Right ventricle myocardium inferior (tissue), 1 donor: ENCODE data around the gene FRMD3. TPM values are rescaled to one million over a fixed set of nuclear protein-coding genes. Genes with fewer than 3 reads are reported as not detected.
"Not testable (repeated sequence)": the region's sequence is repeated elsewhere in the genome, so short reads cannot be mapped to it uniquely, and the experiment has no call there.

ENCODE experiments used
- ATAC-seq: fragments of 200-7000 bp; cut with Tn5 transposase; one replicate; pipeline ENCODE4 v1.9.1; 2020; ENCODE audit warnings: mild to moderate bottlenecking, moderate library complexity
- DNase-seq: peaks from one replicate; pipeline ENCODE4 v3.0.0; 2021; ENCODE audit errors: missing footprints
- intact Hi-C: fragments of 100-400 bp; cut with DNase I; formaldehyde crosslinking; loops from one replicate; pipeline ENCODE4 v1.11.0; 2022
- total RNA-seq: library from RNA; stranded (reverse); fragmentation: NEBNext Ultra II Directional; extraction: Animal tissue kit (Norgen Biotek cat#: 25700); gene quantifications from one replicate; pipeline ENCODE4 v1.2.1, GENCODE V29; 2021
- donor health status: DM: no; HTN: yes; CAD: no; lungs with severe emphysema.

The FRMD3 gene
- total RNA-seq, 1 donor from 2014 or later: 98.9 TPM

DNA sequence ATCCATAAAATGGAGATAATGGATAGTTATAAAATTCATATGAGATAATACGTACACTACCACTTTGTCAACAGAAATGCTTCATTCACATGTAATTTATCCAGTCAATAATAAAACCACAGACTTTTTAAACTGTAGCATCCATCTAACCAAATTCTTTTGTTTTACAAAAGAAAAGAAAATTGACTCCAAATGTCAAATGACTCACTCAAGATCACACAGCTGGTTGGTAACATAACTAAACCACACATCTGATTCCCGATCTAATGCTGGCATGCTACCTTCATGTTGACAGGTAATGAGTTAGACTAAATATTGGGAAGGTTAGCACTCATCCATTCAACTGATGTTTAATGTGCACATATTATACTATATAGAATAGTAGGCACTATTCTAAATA, 4.9 kb downstream of the FRMD3 start:
- DNase-seq: no peak
- intact Hi-C loops: no loop called here
- no peak for ATAC-seq

DNA sequence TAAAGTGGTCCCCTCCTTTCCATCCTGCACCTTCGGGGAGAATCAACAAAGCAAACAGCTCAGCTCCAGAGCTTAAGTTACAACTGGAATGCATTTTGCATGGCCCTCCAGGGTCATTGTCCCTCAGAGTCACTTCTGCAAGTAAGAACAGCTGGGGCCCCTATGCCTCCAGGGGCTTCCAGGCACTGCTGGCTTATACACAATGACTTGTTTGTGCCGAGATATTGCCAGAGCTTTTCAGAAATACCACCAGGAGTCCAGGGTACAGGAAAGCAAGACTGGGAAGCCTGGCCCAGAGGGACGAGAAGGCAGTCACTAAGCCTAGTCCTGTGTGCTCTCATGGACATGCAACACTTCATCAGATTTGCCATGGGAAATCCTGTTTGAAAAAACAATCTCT, 11.3 kb downstream of the FRMD3 start:
- DNase-seq (no peak), ATAC-seq (no peak)
- intact Hi-C loops: no loop called here

DNA sequence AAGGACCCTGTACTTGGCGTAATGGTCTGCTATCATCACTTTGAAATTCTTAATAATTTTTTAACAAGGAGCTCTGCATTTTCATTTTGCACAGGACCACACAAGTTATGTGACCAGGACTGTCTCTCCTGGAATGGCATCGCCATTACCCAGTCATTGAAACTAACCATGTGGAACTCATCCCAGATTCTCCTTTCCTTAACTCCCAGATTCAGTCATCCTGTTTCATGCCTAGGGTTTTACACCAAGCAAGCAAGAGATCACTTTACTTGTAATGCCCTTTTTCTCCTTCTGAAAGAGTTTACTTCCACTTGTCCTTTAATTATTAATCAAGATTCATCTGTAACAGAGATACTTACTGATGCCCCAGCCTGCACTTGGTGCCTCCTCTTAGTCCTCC, 12.0 kb downstream of the FRMD3 start:
- ATAC-seq (no peak), DNase-seq (no peak)
- intact Hi-C loops: no loop called here

DNA sequence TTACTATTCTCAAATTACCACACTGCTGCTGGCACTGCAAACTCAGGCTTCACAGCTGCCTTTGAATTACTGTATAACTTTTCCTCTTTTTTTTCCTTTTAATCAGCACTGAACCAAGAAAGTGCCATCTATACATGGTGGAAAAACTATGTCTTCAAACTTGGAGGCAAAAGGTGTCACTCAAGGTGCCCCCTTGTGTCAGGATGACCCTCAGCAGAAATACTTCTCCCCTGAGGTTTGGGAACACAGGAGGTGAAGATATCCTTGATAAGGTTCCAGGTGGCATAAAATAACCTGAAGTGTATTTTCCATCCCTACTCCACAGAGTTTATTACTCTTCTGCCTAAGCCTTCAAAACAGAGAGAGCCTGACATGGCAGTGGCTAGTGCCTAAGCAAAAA, 14.5 kb downstream of the FRMD3 start:
- ATAC-seq: no peak
- DNase-seq: no peak
- intact Hi-C loops: loop anchor here (5.0 kb wide), 1 partner anchor 41 kb away; no protein-coding TSS in a partner anchor

DNA sequence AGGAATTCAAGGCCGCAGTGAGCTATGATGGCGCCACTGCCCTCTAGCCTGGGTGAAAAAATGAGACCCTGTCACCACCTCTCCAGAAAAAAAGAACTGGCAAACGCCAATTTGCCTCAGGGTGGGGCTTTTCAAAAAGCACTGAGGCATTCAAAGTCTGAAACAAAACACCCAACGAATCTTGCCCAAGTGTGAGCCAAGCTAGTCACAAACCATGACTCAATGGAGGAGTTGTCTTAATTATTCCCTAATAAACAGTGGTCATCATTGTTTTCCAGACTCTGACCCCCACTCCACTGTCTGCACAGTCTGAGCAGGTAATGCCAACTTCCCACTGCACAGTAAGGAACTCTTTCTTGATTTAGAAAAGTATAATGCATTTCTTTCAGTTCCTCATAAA, 16.8 kb downstream of the FRMD3 start:
- intact Hi-C loops: loop anchor here (5.0 kb wide), 1 partner anchor 39 kb away; no protein-coding TSS in a partner anchor
- no peak for ATAC-seq
- DNase-seq: no peak

DNA sequence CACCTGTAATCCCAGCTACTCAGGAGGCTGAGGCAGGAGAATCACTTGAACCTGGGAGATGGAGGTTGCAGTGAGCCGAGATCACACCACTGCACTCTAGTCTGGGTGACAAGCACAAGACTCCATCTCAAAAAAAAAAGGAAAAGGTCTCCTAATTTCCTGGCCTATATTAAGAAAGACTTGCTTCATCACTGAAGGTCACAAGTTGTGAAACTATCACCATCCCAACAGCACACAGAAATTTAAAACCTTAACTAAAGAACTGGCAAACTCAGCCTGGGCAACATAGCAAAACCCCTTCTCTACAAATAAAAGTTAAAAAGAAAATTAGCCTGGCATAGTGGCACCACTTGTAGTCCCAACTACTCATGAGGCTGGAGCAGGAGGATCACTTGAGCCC, 17.2 kb downstream of the FRMD3 start:
- DNase-seq (no peak), ATAC-seq (no peak)
- intact Hi-C loops: loop anchor here (5.0 kb wide), 1 partner anchor 39 kb away; no protein-coding TSS in a partner anchor

DNA sequence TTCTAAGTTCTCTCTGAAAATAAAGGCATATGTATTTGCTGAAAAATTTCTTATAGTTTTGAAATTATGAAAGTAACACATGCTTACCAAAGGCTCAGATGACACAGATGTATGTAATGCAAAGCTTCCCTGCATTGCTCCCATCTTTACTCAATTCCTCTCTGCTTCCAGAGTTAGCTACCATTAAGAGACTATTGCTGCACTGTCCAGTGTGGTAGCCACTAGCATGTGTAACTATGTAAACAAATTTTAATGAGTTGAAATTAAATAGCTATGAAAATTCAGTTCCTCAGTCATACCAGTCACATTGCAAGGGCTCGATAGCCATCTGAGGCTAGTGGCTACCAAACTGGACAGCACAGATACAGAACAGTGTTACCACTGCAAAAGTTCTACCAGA, 17.9 kb downstream of the FRMD3 start:
- intact Hi-C loops: loop anchor here (5.0 kb wide), 1 partner anchor 38 kb away; no protein-coding TSS in a partner anchor
- DNase-seq (no peak), ATAC-seq (no peak)

DNA sequence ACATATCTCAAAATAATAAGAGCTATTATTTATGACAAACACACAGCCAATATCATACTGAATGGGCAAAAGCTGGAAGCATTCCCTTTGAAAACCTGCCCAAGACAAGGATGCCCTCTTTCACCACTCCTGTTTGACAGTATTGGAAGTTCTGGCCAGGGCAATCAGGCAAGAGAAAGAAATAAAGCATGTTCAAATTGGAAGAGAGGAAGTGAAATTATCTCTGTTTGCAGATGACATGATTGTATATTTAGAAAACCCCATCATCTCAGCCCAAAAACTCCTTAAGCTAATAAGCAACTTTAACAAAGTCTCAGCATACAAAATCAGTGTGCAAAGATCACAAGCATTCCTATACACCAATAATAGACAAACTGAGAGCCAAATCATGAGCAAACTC, 20.2 kb downstream of the FRMD3 start:
- intact Hi-C loops, ATAC-seq, DNase-seq: not testable (repeated sequence)

DNA sequence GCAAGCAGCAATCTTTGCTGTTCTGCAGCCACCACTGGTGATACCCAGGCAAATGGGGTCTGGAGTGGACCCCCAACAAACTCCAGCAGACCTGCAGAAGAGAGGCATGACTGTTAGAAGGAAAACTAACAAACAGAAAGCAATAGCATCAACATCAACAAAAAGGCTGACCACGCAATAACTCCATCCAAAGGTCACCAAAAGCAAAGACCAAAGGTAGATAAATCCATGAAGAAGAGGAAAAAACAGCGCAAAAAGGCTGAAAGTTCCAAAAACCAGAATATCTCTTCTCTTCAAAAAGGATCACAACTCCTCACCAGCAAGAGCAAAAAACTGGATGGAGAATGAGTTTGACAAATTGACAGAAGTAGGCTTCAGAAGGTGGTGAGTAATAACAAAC, 23.4 kb downstream of the FRMD3 start:
- intact Hi-C loops: no loop called here
- no peak for ATAC-seq
- DNase-seq: no peak

DNA sequence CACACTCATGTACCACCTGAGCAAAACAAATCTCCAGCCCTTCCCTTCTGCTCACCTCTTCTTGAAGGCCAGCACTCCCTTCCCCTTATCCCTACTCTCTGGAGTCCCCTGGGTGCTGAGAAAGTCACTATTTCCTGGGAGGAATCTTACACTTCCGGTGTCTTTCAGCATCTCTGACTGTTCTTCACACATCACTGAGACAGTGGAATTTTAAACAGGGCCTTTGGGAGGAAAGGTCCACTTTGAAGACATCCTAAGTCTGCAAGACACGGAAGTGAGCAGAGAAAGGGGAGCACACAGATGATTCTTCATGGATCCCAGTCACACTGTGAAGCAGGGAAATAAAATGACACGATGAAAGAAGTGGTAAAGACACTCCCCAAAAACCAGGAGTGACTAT, 25.6 kb downstream of the FRMD3 start:
- DNase-seq: no peak
- no peak for ATAC-seq
- intact Hi-C loops: no loop called here

DNA sequence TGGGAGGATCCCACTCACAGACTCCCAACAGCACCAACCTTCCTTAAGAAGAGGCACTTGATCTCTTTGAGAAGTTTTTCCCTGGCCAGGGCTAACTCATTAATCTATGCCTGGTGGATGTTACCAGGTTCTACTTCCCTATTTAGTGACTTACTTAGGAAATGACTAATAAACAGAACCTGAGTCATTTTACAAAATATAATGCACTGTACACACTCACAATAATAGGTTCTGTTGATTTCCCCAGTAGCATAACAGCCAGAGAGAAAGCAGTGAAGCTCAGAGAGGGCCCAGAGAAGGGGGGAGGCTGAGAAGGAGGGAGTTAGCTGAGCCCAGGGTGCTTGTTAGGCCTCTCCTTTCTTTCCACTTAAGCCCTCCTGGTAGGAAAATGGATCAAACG, 27.1 kb downstream of the FRMD3 start:
- intact Hi-C loops: no loop called here
- ATAC-seq (peak; percentile 28), DNase-seq (no peak)

DNA sequence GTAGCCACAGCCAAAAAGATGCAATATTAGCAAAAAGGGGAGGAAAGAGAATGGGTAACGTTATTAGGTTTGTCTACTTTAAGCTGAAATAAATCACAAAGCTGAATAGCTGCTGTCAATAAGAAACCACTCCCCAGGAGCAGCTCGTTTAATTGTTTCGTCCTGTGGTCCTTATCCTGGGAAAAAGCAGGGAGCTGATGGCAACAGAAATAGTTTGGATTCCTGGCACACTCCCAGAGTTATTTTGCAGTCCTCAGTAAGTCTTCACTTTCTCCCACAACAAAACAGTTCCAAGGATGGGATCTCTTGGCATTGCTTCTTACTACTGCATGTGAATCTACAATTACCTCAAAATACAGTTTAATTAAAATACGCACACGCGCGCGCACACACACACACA, 28.8 kb downstream of the FRMD3 start:
- ATAC-seq: peak; percentile 42
- no peak for DNase-seq
- intact Hi-C loops: no loop called here

DNA sequence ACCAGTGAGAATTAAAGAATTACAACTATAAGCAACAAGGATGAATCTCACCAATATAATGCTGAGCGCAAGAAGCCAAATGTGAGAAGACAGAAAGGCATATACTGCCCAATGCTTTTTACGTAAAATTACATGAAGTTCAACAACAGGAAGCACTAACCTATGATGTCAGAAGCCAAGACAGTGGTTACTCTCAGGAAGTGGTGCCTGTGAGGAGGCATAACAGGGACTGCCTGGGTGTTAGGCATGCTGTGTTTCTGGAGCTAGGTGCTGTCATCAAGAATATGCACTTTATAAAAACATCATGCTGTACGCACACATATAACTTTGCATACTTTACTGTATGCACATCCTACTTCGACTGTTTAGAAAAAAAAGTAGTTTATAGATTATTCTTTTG, 30.1 kb downstream of the FRMD3 start:
- no peak for ATAC-seq
- intact Hi-C loops: no loop called here

DNA sequence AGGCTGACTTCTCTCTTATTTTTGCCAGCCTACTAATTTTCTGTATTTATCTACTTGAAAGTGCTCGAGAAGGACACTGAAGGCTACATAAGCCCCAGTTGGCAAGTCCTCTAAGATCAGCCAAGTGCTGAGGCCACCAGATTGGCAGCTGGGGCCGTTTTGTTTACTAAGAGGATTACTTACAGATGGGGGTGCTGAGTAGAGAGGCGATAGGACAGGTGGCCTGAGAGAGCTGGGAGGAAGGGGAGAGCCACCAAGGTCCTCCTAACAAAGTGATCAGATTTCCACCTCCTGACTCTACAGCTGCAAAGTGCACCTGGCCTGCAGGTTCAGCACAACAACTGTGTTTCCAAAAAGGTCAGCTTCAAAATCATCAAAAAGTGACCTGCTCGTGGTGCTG, 32.9 kb downstream of the FRMD3 start:
- ATAC-seq: no peak
- DNase-seq: no peak
- intact Hi-C loops: no loop called here

More for the DNA sequence above, 30.1 kb downstream of the FRMD3 start:
- no peak for DNase-seq

DNA sequence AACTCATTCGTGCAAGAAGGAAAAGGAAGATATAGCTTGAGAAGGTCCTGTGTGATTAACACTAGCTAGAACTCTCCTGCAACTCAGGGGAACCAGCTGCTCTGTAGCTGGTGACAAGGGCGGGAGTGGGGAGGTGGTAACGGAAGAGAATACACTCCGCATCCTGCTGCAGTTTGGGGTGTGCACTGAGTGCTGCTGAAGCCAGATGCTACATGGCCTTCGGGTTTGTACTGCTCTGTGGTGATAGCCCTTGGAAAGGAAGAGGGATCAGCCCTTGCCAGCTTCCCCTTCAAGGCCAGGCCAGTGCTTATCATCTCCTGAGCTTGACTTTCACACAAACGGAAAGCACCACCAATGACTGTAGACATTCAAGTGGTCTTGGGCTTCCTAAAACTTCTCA, 34.3 kb downstream of the FRMD3 start:
- DNase-seq: no peak
- no peak for ATAC-seq
- intact Hi-C loops: no loop called here

DNA sequence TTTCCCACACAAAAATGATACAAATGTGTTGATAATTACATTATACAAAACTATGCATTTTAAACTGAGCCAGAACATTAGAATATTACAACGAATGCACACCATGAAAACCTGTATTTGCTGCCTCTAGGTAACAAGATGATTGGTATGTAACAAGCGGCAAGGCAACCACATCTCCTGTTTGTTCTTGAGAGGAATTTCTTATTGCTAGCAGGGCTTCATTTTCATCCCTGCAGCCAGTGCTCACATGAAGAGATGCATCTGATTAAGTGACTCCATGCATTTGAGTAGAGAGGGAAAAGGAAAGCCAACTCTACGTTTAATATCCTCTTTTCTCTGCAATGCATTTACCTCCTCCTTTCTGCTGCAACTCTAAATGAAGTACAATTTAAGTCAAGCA, 36.6 kb downstream of the FRMD3 start:
- DNase-seq (no peak), ATAC-seq (no peak)
- intact Hi-C loops: no loop called here

DNA sequence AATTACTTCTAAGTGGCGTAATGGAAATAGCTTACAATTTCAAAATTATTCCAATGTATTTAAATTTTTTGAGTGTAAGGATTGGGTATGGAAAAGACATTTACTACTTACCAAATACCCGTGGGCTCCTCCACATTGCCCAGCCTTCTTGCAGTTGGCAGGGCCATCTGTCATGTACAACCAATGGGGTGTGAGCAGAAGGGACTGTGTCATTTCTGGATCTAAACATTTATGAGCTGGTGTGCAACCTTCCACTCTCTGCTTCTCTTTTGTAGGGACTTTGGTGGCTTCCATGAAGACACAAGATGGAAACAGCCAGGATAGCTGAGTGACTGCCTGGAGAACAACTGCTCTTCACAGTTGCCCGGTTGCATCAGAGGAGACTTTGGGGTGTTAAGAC, 40.8 kb downstream of the FRMD3 start:
- intact Hi-C loops: no loop called here
- ATAC-seq (no peak), DNase-seq (no peak)

DNA sequence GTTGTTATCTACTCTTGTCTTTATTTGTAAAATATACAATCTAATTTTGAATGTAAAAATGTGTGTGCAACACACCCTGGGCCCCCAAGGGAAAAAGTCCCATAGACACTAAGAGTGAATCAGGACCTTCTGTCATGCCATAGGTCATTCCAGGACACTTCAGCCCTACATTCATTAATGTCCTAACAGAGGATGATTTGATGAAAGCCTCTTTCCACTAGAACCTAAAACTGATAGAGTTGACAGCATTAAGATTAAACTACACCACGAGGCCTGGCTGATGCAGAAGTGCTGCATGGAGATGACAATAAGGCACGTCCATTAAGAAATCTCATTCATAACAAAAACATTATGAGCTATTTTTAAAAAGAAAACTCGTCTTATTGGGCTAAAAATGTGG, 46.2 kb downstream of the FRMD3 start:
- ATAC-seq: peak; percentile 50
- DNase-seq: no peak
- intact Hi-C loops: no loop called here

DNA sequence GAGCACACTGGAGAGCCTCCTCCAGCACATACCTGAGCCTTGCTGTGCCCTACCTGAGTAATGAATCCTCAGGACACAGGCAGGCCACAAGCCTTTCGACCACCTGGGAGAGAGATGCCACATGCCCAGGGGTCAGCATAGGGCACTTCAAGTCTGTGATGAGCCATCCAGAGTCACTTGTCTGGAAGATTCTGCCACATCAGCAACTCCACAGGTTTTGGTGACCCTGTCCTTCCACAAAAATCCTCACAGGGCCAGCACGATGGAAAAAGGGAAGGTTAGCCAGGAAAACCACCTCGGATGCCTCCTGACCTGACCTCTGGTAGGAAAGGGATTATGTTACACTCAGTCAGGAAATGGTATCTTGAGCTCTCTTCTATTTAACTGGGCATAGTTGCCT, 46.8 kb downstream of the FRMD3 start:
- intact Hi-C loops: no loop called here
- DNase-seq (no peak), ATAC-seq (no peak)

DNA sequence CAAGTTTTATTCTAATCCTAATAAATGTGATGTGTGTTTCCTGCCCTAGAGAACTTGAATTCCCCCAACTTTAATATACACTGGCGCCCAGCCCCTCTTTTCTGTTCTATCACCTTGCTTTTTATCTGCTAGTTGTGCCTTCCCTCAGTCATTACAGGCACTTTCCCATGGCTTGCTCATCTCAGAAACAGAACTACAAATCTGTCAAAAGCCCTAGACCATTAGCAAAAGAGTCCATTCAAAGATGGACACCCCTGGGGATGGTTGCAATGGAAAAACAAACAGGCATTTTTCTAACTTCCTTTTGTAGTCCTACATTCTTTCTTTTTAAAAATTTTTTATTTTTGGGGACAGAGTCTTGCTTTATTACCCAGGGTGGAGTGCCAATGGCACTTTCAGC, 48.2 kb downstream of the FRMD3 start:
- DNase-seq (no peak), ATAC-seq (no peak)
- intact Hi-C loops: no loop called here

DNA sequence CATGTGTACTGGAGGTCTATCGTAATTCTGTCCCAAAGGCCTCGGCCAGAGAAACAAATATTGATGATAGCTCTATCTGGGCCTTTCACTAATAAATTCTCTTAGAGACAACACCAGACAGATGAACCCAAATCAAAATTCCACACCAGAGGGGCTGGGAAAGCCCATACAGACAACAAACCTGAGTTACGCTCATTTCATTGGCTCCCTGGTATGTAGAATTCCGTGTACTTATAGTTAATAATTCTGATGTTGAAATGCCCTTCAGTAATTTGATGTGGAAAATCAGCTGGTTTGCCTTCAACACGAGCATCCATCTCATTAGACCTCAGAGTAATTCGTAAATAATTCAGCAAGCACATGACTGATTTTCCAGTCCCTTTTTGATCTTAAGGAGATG, 53.2 kb downstream of the FRMD3 start:
- intact Hi-C loops: loop anchor here (5.0 kb wide), 1 partner anchor 37 kb away; no protein-coding TSS in a partner anchor
- DNase-seq: no peak
- no peak for ATAC-seq

DNA sequence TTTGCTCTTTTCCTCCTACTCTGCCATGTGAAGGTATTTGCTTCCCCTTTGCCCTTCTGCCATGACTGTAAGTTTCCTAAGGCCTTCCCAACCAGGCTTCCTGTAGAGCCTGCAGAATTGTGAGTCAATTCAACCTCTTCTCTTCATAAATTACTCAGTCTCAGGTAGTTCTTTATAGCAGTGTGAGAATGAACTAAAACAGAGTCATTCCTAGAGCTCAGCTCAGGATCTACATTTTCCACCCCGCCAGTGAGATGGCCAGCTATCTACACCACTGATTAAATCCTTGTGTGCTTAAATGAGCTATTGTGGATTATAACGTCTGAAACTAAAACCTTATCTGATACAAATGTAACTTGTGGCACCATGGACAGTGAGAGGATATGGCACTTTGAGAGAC, 55.0 kb downstream of the FRMD3 start:
- DNase-seq (no peak), ATAC-seq (no peak)
- intact Hi-C loops: loop anchor here (5.0 kb wide), 1 partner anchor 39 kb away; no protein-coding TSS in a partner anchor
